Loucy (cell line): Measurements from ENCODE around the gene HK1.

Experiments
- EZH2phosphoT487 ChIP-seq: fragments of 200-600 bp; IDR thresholded peaks from 2 replicates; pipeline ENCODE4 v1.6.1; 2018; ENCODE audit warnings: antibody characterized with exemption, mild to moderate bottlenecking, moderate library complexity, borderline replicate concordance
- TF ChIP-seq, protein P1 (sequence below): fragments of 200-600 bp; sonication (generic); conservative IDR thresholded peaks from 2 replicates; pipeline ENCODE4 v1.5.1; 2014; ENCODE audit warnings: mild to moderate bottlenecking, antibody characterized with exemption, low read length

DNA sequence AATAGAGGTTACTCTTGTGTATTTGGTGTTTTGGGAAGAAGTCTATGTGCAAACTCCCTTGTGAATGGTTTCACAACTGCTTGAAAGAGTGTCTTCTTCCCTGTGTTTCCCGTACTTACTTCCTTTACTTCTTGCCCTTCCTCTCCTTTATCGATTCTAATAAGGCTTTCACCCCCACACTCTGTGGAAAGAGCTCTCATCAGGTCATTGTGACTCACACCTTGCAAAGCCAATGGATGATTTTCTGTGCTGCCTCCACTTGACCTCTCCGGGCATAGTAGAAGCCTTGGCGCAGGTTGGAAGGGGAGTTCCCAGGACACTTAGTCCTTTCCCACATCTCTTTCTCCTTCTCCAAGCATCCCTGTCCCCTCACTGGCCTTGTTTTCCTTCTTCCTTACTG is 166.7 kb downstream of the HK1 start:
- TF ChIP-seq, protein P1, sequence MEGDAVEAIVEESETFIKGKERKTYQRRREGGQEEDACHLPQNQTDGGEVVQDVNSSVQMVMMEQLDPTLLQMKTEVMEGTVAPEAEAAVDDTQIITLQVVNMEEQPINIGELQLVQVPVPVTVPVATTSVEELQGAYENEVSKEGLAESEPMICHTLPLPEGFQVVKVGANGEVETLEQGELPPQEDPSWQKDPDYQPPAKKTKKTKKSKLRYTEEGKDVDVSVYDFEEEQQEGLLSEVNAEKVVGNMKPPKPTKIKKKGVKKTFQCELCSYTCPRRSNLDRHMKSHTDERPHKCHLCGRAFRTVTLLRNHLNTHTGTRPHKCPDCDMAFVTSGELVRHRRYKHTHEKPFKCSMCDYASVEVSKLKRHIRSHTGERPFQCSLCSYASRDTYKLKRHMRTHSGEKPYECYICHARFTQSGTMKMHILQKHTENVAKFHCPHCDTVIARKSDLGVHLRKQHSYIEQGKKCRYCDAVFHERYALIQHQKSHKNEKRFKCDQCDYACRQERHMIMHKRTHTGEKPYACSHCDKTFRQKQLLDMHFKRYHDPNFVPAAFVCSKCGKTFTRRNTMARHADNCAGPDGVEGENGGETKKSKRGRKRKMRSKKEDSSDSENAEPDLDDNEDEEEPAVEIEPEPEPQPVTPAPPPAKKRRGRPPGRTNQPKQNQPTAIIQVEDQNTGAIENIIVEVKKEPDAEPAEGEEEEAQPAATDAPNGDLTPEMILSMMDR = no peak
- TF ChIP-seq EZH2phosphoT487 = no peak
